Transverse colon (tissue), 3 donors: ENCODE results near the gene PTGIS.

Source experiments
- EP300 ChIP-seq: sonication (generic); formaldehyde crosslinking; IDR thresholded peaks from one replicate; pipeline ENCODE4 v1.6.1; 2017; ENCODE audit warnings: antibody characterized with exemption, low read depth
- TF ChIP-seq, protein P1 (sequence below), 5 experiments: fragments of 200-600 bp in 3 of 5; fragments of 450-650 bp in 2 of 5; sonication (generic) in 3 of 5; IDR thresholded peaks; 1 replicate in 2 of 5; 2 replicates in 3 of 5; pipeline ENCODE4 v1.5.1; 2016 to 2017; ENCODE audit warnings: antibody characterized with exemption in 5 of 5, inconsistent platforms in 3 of 5, mild to moderate bottlenecking in 2 of 5, moderate library complexity in 1 of 5

DNA sequence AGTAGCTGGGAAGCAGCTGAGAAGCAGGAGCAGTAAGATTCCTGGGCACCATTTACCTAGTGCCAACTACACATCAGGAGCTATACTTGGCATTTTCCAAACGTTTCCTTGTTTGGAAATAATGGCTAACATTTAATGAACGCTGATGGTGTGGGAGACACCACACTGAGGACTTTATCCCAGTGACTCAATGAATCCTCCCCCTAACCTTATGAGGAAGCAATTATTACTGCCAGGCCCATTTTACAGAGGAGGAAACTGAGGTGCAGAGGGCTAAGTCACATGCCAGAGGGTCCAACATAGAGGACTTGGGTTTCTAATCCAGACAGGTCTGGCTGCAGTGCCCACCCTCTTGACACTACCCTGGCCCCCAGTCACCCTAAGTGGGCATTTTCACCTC is 6.1 kb downstream of the PTGIS start:
- TF ChIP-seq, protein P1, sequence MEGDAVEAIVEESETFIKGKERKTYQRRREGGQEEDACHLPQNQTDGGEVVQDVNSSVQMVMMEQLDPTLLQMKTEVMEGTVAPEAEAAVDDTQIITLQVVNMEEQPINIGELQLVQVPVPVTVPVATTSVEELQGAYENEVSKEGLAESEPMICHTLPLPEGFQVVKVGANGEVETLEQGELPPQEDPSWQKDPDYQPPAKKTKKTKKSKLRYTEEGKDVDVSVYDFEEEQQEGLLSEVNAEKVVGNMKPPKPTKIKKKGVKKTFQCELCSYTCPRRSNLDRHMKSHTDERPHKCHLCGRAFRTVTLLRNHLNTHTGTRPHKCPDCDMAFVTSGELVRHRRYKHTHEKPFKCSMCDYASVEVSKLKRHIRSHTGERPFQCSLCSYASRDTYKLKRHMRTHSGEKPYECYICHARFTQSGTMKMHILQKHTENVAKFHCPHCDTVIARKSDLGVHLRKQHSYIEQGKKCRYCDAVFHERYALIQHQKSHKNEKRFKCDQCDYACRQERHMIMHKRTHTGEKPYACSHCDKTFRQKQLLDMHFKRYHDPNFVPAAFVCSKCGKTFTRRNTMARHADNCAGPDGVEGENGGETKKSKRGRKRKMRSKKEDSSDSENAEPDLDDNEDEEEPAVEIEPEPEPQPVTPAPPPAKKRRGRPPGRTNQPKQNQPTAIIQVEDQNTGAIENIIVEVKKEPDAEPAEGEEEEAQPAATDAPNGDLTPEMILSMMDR (IDR thresholded peaks at IDR 0.05): no peak
- TF ChIP-seq EP300: no peak
